ENCODE measurements around the gene STXBP1.

- TF ChIP-seq CTCF (tag by site-specific recombination; IDR thresholded peaks at IDR 0.05) (no peak), ZNF394 (tag by site-specific recombination; IDR thresholded peaks at IDR 0.05; ENCODE audit: borderline replicate concordance) (no peak), ZBTB49 (tag by site-specific recombination; IDR thresholded peaks at IDR 0.05; ENCODE audit: low read depth) (no peak), ZNF837 (tag by site-specific recombination; IDR thresholded peaks at IDR 0.05) (no peak), ZNF23 (tag by site-specific recombination; IDR thresholded peaks at IDR 0.05; ENCODE audit: borderline replicate concordance) (no peak), BCL11A (tag by site-specific recombination; IDR thresholded peaks at IDR 0.05; ENCODE audit: low read depth) (no peak)
Measured at GRCh38 chr9:127706836-127707241, 94.8 kb downstream of the STXBP1 start, which contains the start of gene CFAP157.

All from HEK293 (cell line).